HEK293T (cell line): ENCODE measurements around the gene SNRPE.

ENCODE experiments used
- SUZ12 ChIP-seq: fragments of 450-650 bp; IDR thresholded peaks from 2 replicates; pipeline ENCODE4 v1.6.1; 2016; ENCODE audit warnings: mild to moderate bottlenecking
- TARDBP ChIP-seq: fragments of 450-650 bp; IDR thresholded peaks from 2 replicates; pipeline ENCODE4 v1.6.1; 2016

DNA sequence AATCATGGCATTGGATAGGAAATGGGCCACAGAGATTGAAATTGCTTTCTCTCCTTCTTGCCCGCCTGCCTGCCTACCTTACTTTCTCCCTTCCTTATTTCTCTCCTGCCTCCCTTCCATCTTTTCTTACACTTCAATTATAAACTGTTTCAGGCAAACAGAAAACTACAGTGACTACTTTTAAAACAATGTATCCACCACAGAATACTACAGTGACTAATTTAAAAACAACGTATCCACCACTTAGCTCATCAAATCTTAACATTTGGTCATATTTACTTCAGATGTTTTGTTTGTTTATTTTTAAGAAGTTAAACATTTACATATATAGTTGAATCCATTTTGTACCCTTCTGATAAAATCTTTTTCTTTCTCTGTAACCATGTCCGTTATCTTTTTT is 54.4 kb downstream of the SNRPE start:
- TF ChIP-seq SUZ12 (no peak), TARDBP (no peak)
